DOHH2 (cell line): ENCODE results near the gene CDT1.

Source experiments
- CTCF ChIP-seq: fragments of 200-600 bp; sonication (generic); IDR thresholded peaks from one replicate; pipeline ENCODE4 v1.5.1; 2014; ENCODE audit warnings: antibody characterized with exemption, mild to moderate bottlenecking, low read depth, low read length; ENCODE audit not compliant: poor library complexity, severe bottlenecking
- EZH2phosphoT487 ChIP-seq: fragments of 200-600 bp; sonication (generic); IDR thresholded peaks from 2 replicates; pipeline ENCODE4 v1.6.1; 2017; ENCODE audit warnings: borderline replicate concordance, mild to moderate bottlenecking, antibody characterized with exemption, low read length, moderate library complexity, mixed read lengths

- no peak for TF ChIP-seq CTCF
- no peak for TF ChIP-seq EZH2phosphoT487
These were observed 40.9 kb downstream of the CDT1 start for GRCh38 chr16:88844419-88845036.
